Measurements from ENCODE around the gene CCP110. TPM values are rescaled to one million over a fixed set of nuclear protein-coding genes. Genes with fewer than 3 reads are reported as not detected.

Gene CCP110
- total and polyA plus RNA-seq, 2 of the 13 experiments (the other 11 are each of a cell fraction or from before 2014, with no cell fraction given) = 10.0 to 11.1 TPM

- ATAC-seq (peak; percentile 2; the same call in 2 of the 3 replicates), DNase-seq (ENCODE audit: low spot score) (no peak), FAIRE-seq (no peak)
- no peaks in the 10 kb centered on the region for H4K20me1 ChIP-seq (ENCODE audit: insufficient read depth, low read length)
- H3K36me3 ChIP-seq (replicated peaks in 1 of 2; ENCODE audit: control insufficient read depth in 1 of 2, insufficient read depth in 2 of 2, low read length in 2 of 2) = peaks cover 4 to 16% of the 10 kb centered on the region in 2 experiments; a peak in 4 of 5 replicates
- intact Hi-C loops (cut with micrococcal nuclease; ENCODE audit: unreplicated experiment) = loop anchor here (10.0 kb wide), 1 partner anchor 730 kb away; the partner anchor contains the start of gene RPS15A
- H3K79me2 ChIP-seq (ENCODE audit: insufficient read depth, low read length) = peaks cover 45% of the 10 kb centered on the region
- CTCF ChIA-PET (ENCODE audit: low intra/inter-chr PET ratio, low total read pairs) = no interaction called here
- peak overlapping the region; percentile 76 for H2AFZ ChIP-seq (ENCODE audit: low read length)
- in situ Hi-C loops (cut with HindIII; ENCODE audit: extremely low pct_ligation_motif_present, low pct_unique_long_range_greater_than_20kb) = no loop called here
- POLR2A ChIA-PET = interaction anchor here (1.0 to 2.7 kb wide), 7 partner anchors 10 to 735 kb away, joined by 3 to 34 read pairs (median 5); partner anchors contain the start of genes ARL6IP1, RPS15A and VPS35L
- H3K27ac ChIP-seq (ENCODE audit: extremely low read length, insufficient read depth, low read length) = peak overlapping the region; percentile 61
- H3K4me1 ChIP-seq (ENCODE audit: insufficient read depth, low read length) = peaks cover 49% of the 10 kb centered on the region
- no peaks in the 10 kb centered on the region for H3K9me3 ChIP-seq (ENCODE audit: low read length)
- H3K9ac ChIP-seq (ENCODE audit: insufficient read depth, low read depth, low read length) = peak overlapping the region; percentile 83
- 32% methylated on average over 19 of the region's 19 CpGs for WGBS (ENCODE audit: low lambda C conversion rate)
- H3K27me3 ChIP-seq (ENCODE audit: control insufficient read depth in 1 of 2, insufficient read depth in 2 of 2, low read length in 2 of 2) = no peaks in the 10 kb centered on the region; a peak in 1 of 5 replicates
- peak overlapping the region; percentile 91 for H3K4me2 ChIP-seq (ENCODE audit: low read depth, low read length)
- BruUV-seq (replicated peaks) = no TSS peak
- H3K4me3 ChIP-seq (replicated peaks in 1 of 3; ENCODE audit: insufficient read depth in 1 of 3, low read depth in 2 of 3, low read length in 3 of 3) = peak overlapping the region; percentile 94 to 100 (median 95)
- TF ChIP-seq TCF12 (IDR thresholded peaks at IDR 0.05) (no peak), TCF12 (CRISPR knock-in tag; IDR thresholded peaks at IDR 0.05) (no peak), ZNF746 (CRISPR knock-in tag; IDR thresholded peaks at IDR 0.05) (no peak), TBX2 (CRISPR knock-in tag; IDR thresholded peaks at IDR 0.05; ENCODE audit: borderline replicate concordance) (0 out of 2 replicates have a peak, but pooled peaks have one; percentile 18), SETDB1 (CRISPR knock-in tag; IDR thresholded peaks at IDR 0.05; ENCODE audit: borderline replicate concordance) (0 out of 2 replicates have a peak, but pooled peaks have one; percentile 9), CCAR2 (optimal IDR thresholded peaks at IDR 0.05; ENCODE audit: low read depth, low read length) (no peak), ONECUT2 (CRISPR knock-in tag; IDR thresholded peaks at IDR 0.05) (0 out of 2 replicates have a peak, but pooled peaks have one; percentile 16), XRCC5 (optimal IDR thresholded peaks at IDR 0.05; ENCODE audit: low read length) (no peak), MTF2 (CRISPR knock-in tag; IDR thresholded peaks at IDR 0.05; ENCODE audit: borderline replicate concordance) (no peak), PATZ1 (CRISPR knock-in tag; IDR thresholded peaks at IDR 0.05) (no peak), DRAP1 (CRISPR knock-in tag; IDR thresholded peaks at IDR 0.05) (no peak), ZNF274 (CRISPR knock-in tag; IDR thresholded peaks at IDR 0.05) (no peak), ZNF318 (CRISPR knock-in tag; IDR thresholded peaks at IDR 0.05) (no peak)
These were observed 1.1 kb downstream of the CCP110 start for GRCh38 chr16:19524616-19525384.
